Upper lobe of right lung (tissue), 1 donor: Measurements from ENCODE around the gene CORO1C. TPM values are rescaled to one million over a fixed set of nuclear protein-coding genes. Genes with fewer than 3 reads are reported as not detected.
A peak's percentile ranks its signal among the peaks of the same experiment; 100 is the strongest.

ENCODE experiments used
- ATAC-seq: fragments of 200-7000 bp; cut with Tn5 transposase; one replicate; pipeline ENCODE4 v1.9.1; 2020; ENCODE audit warnings: mild to moderate bottlenecking, moderate library complexity
- DNase-seq: peaks from one replicate; pipeline ENCODE4 v3.0.0-alpha.2; 2020
- H3K27ac ChIP-seq: fragments of 200-600 bp; one replicate; pipeline ENCODE4 v1.8.0; 2022
- H3K27me3 ChIP-seq: fragments of 200-600 bp; one replicate; pipeline ENCODE4 v1.8.0; 2022; ENCODE audit warnings: mild to moderate bottlenecking
- H3K36me3 ChIP-seq: fragments of 200-600 bp; one replicate; pipeline ENCODE4 v1.8.0; 2022
- H3K4me1 ChIP-seq: fragments of 200-600 bp; one replicate; pipeline ENCODE4 v1.8.0; 2022
- H3K4me3 ChIP-seq: fragments of 200-600 bp; one replicate; pipeline ENCODE4 v1.8.0; 2022; ENCODE audit warnings: mild to moderate bottlenecking
- H3K9me3 ChIP-seq: fragments of 200-600 bp; one replicate; pipeline ENCODE4 v1.8.0; 2022
- CTCF ChIP-seq: fragments of 200-600 bp; IDR thresholded peaks from one replicate; pipeline ENCODE4 v1.8.0; 2022; ENCODE audit warnings: antibody characterized with exemption
- intact Hi-C: fragments of 100-400 bp; cut with DNase I; formaldehyde crosslinking; loops from one replicate; pipeline ENCODE4 v1.11.0; 2022
- total RNA-seq: library from RNA; stranded (reverse); fragmentation: NEBNext Ultra II Directional; extraction: Animal tissue kit (Norgen Biotek cat#: 25700); gene quantifications from one replicate; pipeline ENCODE4 v1.2.1, GENCODE V29; 2021
- donor health status: DM: no; HTN: yes; CAD: no; lungs with severe emphysema.

The CORO1C gene
- total RNA-seq, 1 donor from 2014 or later: 257 TPM

GRCh38 chr12:108720757-108721514, 10.4 kb downstream of the CORO1C start:
- Histone ChIP-seq H3K9me3 (no peaks in the 10 kb centered on the region), H3K36me3 (peaks cover 4% of the 10 kb centered on the region), H3K27me3 (no peaks in the 10 kb centered on the region), H3K4me3 (no peak overlapping the region), H3K4me1 (peaks cover 57% of the 10 kb centered on the region), H3K27ac (no peak overlapping the region)
- no peak for TF ChIP-seq CTCF
- intact Hi-C loops: no loop called here
- no peak for DNase-seq
- peak; percentile 40 for ATAC-seq

- intact Hi-C loops: no loop called here
- ATAC-seq: no peak
- H3K27ac ChIP-seq: no peak overlapping the region
These were observed 14.1 kb downstream of the CORO1C start for GRCh38 chr12:108717243-108717642.

GRCh38 chr12:108714866-108715265, 16.5 kb downstream of the CORO1C start:
- Histone ChIP-seq H3K4me3 (no peak overlapping the region), H3K4me1 (peaks cover 36% of the 10 kb centered on the region), H3K27ac (no peak overlapping the region), H3K36me3 (peaks cover 4% of the 10 kb centered on the region), H3K27me3 (no peaks in the 10 kb centered on the region), H3K9me3 (no peaks in the 10 kb centered on the region)
- intact Hi-C loops: no loop called here
- ATAC-seq (no peak), DNase-seq (no peak)
- no peak for TF ChIP-seq CTCF

More at GRCh38 chr12:108717243-108717642, 14.1 kb downstream of the CORO1C start:
- peaks cover 4% of the 10 kb centered on the region for H3K36me3 ChIP-seq
- TF ChIP-seq CTCF: no peak
- H3K4me3 ChIP-seq: no peak overlapping the region
- H3K4me1 ChIP-seq: peaks cover 41% of the 10 kb centered on the region
- no peaks in the 10 kb centered on the region for H3K27me3 ChIP-seq
- no peaks in the 10 kb centered on the region for H3K9me3 ChIP-seq
- no peak for DNase-seq

GRCh38 chr12:108713471-108713870, 17.8 kb downstream of the CORO1C start:
- Histone ChIP-seq H3K36me3 (peaks cover 4% of the 10 kb centered on the region), H3K27ac (no peak overlapping the region), H3K9me3 (no peaks in the 10 kb centered on the region), H3K4me3 (no peak overlapping the region), H3K27me3 (no peaks in the 10 kb centered on the region), H3K4me1 (peaks cover 40% of the 10 kb centered on the region)
- DNase-seq: no peak
- no peak for ATAC-seq
- no peak for TF ChIP-seq CTCF
- intact Hi-C loops: no loop called here

GRCh38 chr12:108712925-108713203, 18.5 kb downstream of the CORO1C start:
- ATAC-seq (no peak), DNase-seq (no peak)
- Histone ChIP-seq H3K4me3 (no peak overlapping the region), H3K36me3 (peaks cover 4% of the 10 kb centered on the region), H3K9me3 (no peaks in the 10 kb centered on the region), H3K27ac (peak overlapping the region; percentile 38), H3K27me3 (no peaks in the 10 kb centered on the region), H3K4me1 (peaks cover 40% of the 10 kb centered on the region)
- intact Hi-C loops: no loop called here
- TF ChIP-seq CTCF: no peak
